Activated CD8-positive, alpha-beta T cell treated with anti-CD3 and anti-CD28 coated beads for 36 hours (primary cell): ENCODE results near the gene LRP8. TPM values are rescaled to one million over a fixed set of nuclear protein-coding genes. Genes with fewer than 3 reads are reported as not detected.

Experiments used
- ATAC-seq: fragments of 200-7000 bp; cut with Tn5 transposase; one replicate; pipeline ENCODE4 v1.10.0; 2021; ENCODE audit warnings: mild to moderate bottlenecking, moderate library complexity
- CTCF ChIA-PET: fragments of 350-600 bp; sonication (Branson Sonifier 250); formaldehyde crosslinking; loops from one replicate; lab custom pipeline; 2021; ENCODE audit warnings: antibody characterized with exemption; lab: Charles Lee
- POLR2A ChIA-PET: fragments of 350-600 bp; sonication (Branson Sonifier 250); formaldehyde crosslinking; loops from one replicate; lab custom pipeline; 2021; ENCODE audit warnings: antibody characterized with exemption; lab: Charles Lee
- DNase-seq: peaks from one replicate; pipeline ENCODE4 v3.0.0-alpha.2; 2020
- H3K27ac Mint-ChIP-seq: one replicate; pipeline ENCODE4 v1.8.0; 2021; ENCODE audit warnings: mild to moderate bottlenecking, mixed read lengths
- H3K27me3 Mint-ChIP-seq: one replicate; pipeline ENCODE4 v1.8.0; 2021; ENCODE audit warnings: mixed read lengths
- H3K36me3 Mint-ChIP-seq: one replicate; pipeline ENCODE4 v1.8.0; 2021; ENCODE audit warnings: low read depth, mixed read lengths
- H3K4me1 Mint-ChIP-seq: one replicate; pipeline ENCODE4 v1.8.0; 2021; ENCODE audit warnings: low read depth, mixed read lengths
- H3K4me3 Mint-ChIP-seq: one replicate; pipeline ENCODE4 v1.8.0; 2021; ENCODE audit warnings: mild to moderate bottlenecking, moderate library complexity, mixed read lengths
- H3K9me3 Mint-ChIP-seq: one replicate; pipeline ENCODE4 v1.8.0; 2021; ENCODE audit warnings: mixed read lengths
- CTCF ChIP-seq: fragments of 200-600 bp; IDR thresholded peaks from one replicate; pipeline ENCODE4 v1.8.0; 2022; ENCODE audit warnings: antibody characterized with exemption, mild to moderate bottlenecking
- intact Hi-C: fragments of 100-400 bp; cut with micrococcal nuclease; formaldehyde crosslinking; loops from one replicate; pipeline ENCODE4 v1.10.0; 2022
- total RNA-seq, 2 experiments: library from RNA; stranded (reverse); gene quantifications; one replicate each; pipeline ENCODE4 v1.2.3, GENCODE V29; 2021

LRP8 gene
- total RNA-seq, 2 experiments from 2014 or later: 39.9 to 41.6 TPM

GRCh38 chr1:53257454-53258081, 70.3 kb downstream of the LRP8 start:
- ATAC-seq (no peak), DNase-seq (no peak)
- no peak overlapping the region for H3K4me3 Mint-ChIP-seq
- no peaks in the 10 kb centered on the region for H3K27me3 Mint-ChIP-seq
- POLR2A ChIA-PET: no interaction called here
- intact Hi-C loops: no loop called here
- no peaks in the 10 kb centered on the region for H3K4me1 Mint-ChIP-seq
- H3K36me3 Mint-ChIP-seq: peaks cover 56% of the 10 kb centered on the region
- no peak overlapping the region for H3K27ac Mint-ChIP-seq
- CTCF ChIA-PET: interaction anchor here (1.2 kb wide), 1 partner anchor 136 kb away, joined by 4 read pairs; no protein-coding TSS in a partner anchor
- TF ChIP-seq CTCF: no peak
- no peaks in the 10 kb centered on the region for H3K9me3 Mint-ChIP-seq

GRCh38 chr1:53256511-53257453, 71.1 kb downstream of the LRP8 start:
- ChIA-PET CTCF (interaction anchor here (1.8 kb wide), 1 partner anchor 136 kb away, joined by 4 read pairs; no protein-coding TSS in a partner anchor), POLR2A (interaction anchor here (0.6 kb wide), 1 partner anchor 140 kb away, joined by 3 read pairs; no protein-coding TSS in a partner anchor)
- H3K27ac Mint-ChIP-seq: no peak overlapping the region
- no peak overlapping the region for H3K4me3 Mint-ChIP-seq
- peaks cover 57% of the 10 kb centered on the region for H3K36me3 Mint-ChIP-seq
- H3K4me1 Mint-ChIP-seq: no peaks in the 10 kb centered on the region
- no peaks in the 10 kb centered on the region for H3K9me3 Mint-ChIP-seq
- intact Hi-C loops: no loop called here
- DNase-seq: no peak
- no peak for ATAC-seq
- TF ChIP-seq CTCF: no peak
- H3K27me3 Mint-ChIP-seq: no peaks in the 10 kb centered on the region

DNA sequence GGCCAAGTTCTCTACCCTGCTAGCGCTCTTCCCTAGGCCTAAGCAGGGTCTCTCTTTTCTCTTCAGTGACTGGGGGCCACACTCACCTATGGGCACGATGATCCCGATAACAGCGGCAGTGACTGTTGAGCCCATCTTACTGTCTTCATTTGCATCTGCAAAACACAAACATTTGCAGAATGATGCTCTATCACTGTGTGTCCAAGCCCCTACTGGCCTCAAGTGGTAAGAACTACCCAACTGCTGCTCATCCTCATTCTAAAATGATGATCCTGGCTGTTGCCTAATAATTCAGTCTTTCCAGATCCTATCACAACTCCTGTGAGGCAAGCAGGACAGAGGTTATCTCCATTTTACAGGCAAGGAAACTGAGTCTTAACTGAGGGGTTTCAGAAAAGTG, 72.8 kb downstream of the LRP8 start:
- Mint-ChIP-seq H3K27me3 (no peaks in the 10 kb centered on the region), H3K27ac (no peak overlapping the region), H3K4me3 (no peak overlapping the region), H3K4me1 (no peaks in the 10 kb centered on the region), H3K9me3 (no peaks in the 10 kb centered on the region), H3K36me3 (peaks cover 63% of the 10 kb centered on the region)
- TF ChIP-seq CTCF: no peak
- no peak for ATAC-seq
- ChIA-PET CTCF (interaction anchor here (1.8 kb wide), 1 partner anchor 138 kb away, joined by 4 read pairs; no protein-coding TSS in a partner anchor), POLR2A (no interaction called here)
- DNase-seq: no peak
- intact Hi-C loops: no loop called here

GRCh38 chr1:53254011-53254640, 73.7 kb downstream of the LRP8 start:
- CTCF ChIA-PET: interaction anchor here (1.0 kb wide), 1 partner anchor 14 kb away, joined by 3 read pairs; no protein-coding TSS in a partner anchor

More at GRCh38 chr1:53254011-53254640, 73.7 kb downstream of the LRP8 start:
- POLR2A ChIA-PET: interaction anchor here (0.6 kb wide), 1 partner anchor 20 kb away, joined by 3 read pairs; no protein-coding TSS in a partner anchor
- no peak overlapping the region for H3K27ac Mint-ChIP-seq
- no peaks in the 10 kb centered on the region for H3K27me3 Mint-ChIP-seq
- no peaks in the 10 kb centered on the region for H3K9me3 Mint-ChIP-seq
- H3K4me1 Mint-ChIP-seq: no peaks in the 10 kb centered on the region
- ATAC-seq: no peak
- H3K36me3 Mint-ChIP-seq: peaks cover 65% of the 10 kb centered on the region
- TF ChIP-seq CTCF: no peak
- no peak for DNase-seq
- H3K4me3 Mint-ChIP-seq: no peak overlapping the region
- intact Hi-C loops: no loop called here
